Measurements from ENCODE around the gene MAPRE2. TPM values are rescaled to one million over a fixed set of nuclear protein-coding genes. Genes with fewer than 3 reads are reported as not detected.

Gene MAPRE2
- total RNA-seq, 1 experiment from 2014 or later: 29.4 TPM

- Histone ChIP-seq H3K23me2 (ENCODE audit: insufficient read length, low read depth, low read length, poor library complexity, severe bottlenecking) (no peaks in the 10 kb centered on the region), H4K91ac (ENCODE audit: insufficient read length, low read depth, low read length) (no peak overlapping the region), H3K18ac (ENCODE audit: insufficient read length, low read depth, low read length) (no peak overlapping the region), H2BK120ac (ENCODE audit: low read depth, low read length, poor library complexity, severe bottlenecking) (no peak overlapping the region), H3K23ac (ENCODE audit: insufficient read length, low read depth, low read length) (no peak overlapping the region), H3K9me3 (ENCODE audit: control insufficient read depth, low read depth, low read length) (no peaks in the 10 kb centered on the region), H4K20me1 (ENCODE audit: control insufficient read depth, insufficient read depth, insufficient read length) (no peaks in the 10 kb centered on the region), H3K27me3 (ENCODE audit: insufficient read depth, low read length) (no peaks in the 10 kb centered on the region), H3K4me1 (ENCODE audit: insufficient read depth, low read length) (no peaks in the 10 kb centered on the region; the same call in 1 of the 2 replicates), H3K4ac (ENCODE audit: low read depth, low read length) (no peak overlapping the region), H2AK5ac (ENCODE audit: insufficient read length, low read length) (no peak overlapping the region), H2AFZ (ENCODE audit: low read length) (no peak overlapping the region), H4K5ac (ENCODE audit: insufficient read length, low read depth, low read length) (no peak overlapping the region), H3K9ac (ENCODE audit: extremely low read depth, insufficient read length, low read length) (no peak overlapping the region), H3T11ph (ENCODE audit: low read length) (no peak overlapping the region), H3K79me2 (ENCODE audit: insufficient read depth, low read length) (no peaks in the 10 kb centered on the region), H2BK12ac (ENCODE audit: insufficient read length, low read depth, low read length) (no peak overlapping the region), H3K4me2 (ENCODE audit: insufficient read depth, insufficient read length, low read length) (no peak overlapping the region), H2BK5ac (ENCODE audit: insufficient read length, low read length) (no peak overlapping the region), H4K8ac (replicated peaks; ENCODE audit: insufficient read length, low read depth, low read length) (no peak overlapping the region), H2BK20ac (ENCODE audit: low read depth, low read length, poor library complexity, severe bottlenecking) (no peak overlapping the region), H3K14ac (ENCODE audit: insufficient read depth, low read length) (no peak overlapping the region), H3K56ac (ENCODE audit: insufficient read length, low read depth, low read length) (no peak overlapping the region), H2BK15ac (ENCODE audit: low read depth, low read length) (no peak overlapping the region), H3K27ac (ENCODE audit: insufficient read length, low read depth, low read length) (no peak overlapping the region), H3K79me1 (ENCODE audit: insufficient read depth, low read depth, low read length, poor library complexity, severe bottlenecking) (no peaks in the 10 kb centered on the region)
- H3K4me1 Mint-ChIP-seq: peaks cover 3 to 9% of the 10 kb centered on the region in 2 experiments
- H3K27ac Mint-ChIP-seq: 0 out of 7 replicates have a peak overlapping the region, but pooled peaks of 1 of the 3 experiments have one; percentile 43
- no peak for DNase-seq
- no peak for TF ChIP-seq CTCF (conservative IDR thresholded peaks at IDR 0.05)
- no peaks in the 10 kb centered on the region for H3K9me3 Mint-ChIP-seq
- H3K27me3 Mint-ChIP-seq (ENCODE audit: low read depth): no peaks in the 10 kb centered on the region
- no peak overlapping the region for H3K4me3 Mint-ChIP-seq
- WGBS (ENCODE audit: extremely low coverage, insufficient read length, low lambda C conversion rate): no CpG with 5 or more reads among the region's 8 CpGs
- H3K36me3 Mint-ChIP-seq (ENCODE audit: insufficient read depth in 1 of 3, low read depth in 3 of 3): peaks cover 14 to 17% (median 16%) of the 10 kb centered on the region in 3 experiments; a peak in 6 of 7 replicates
Measured at GRCh38 chr18:35131387-35132020, 90.3 kb downstream of the MAPRE2 start.

Data from H9 (cell line).